ENCODE measurements around the gene SLC15A1. TPM values are rescaled to one million over a fixed set of nuclear protein-coding genes. Genes with fewer than 3 reads are reported as not detected.

Gene SLC15A1
- total RNA-seq, 1 donor from 2014 or later, result not detected

- TF ChIP-seq CTCF (IDR thresholded peaks at IDR 0.05), result no peak
- DNase-seq, result no peak
- Histone ChIP-seq H3K27ac (no peak overlapping the region), H3K27me3 (no peaks in the 10 kb centered on the region), H3K9me3 (no peaks in the 10 kb centered on the region), H3K4me3 (no peak overlapping the region), H3K4me1 (no peaks in the 10 kb centered on the region), H3K36me3 (no peaks in the 10 kb centered on the region)
- no peak for ATAC-seq
- intact Hi-C loops (cut with DNase I), result no loop called here
Observed at GRCh38 chr13:98719527-98720250, 32.8 kb downstream of the SLC15A1 start.

- intact Hi-C loops (cut with DNase I), result no loop called here
Observed at GRCh38 chr13:98717891-98718290, 34.6 kb downstream of the SLC15A1 start.

GRCh38 chr13:98717256-98717655 is 35.2 kb downstream of the SLC15A1 start:
- intact Hi-C loops (cut with DNase I), result no loop called here
- DNase-seq (no peak), ATAC-seq (no peak)
- no peak for TF ChIP-seq CTCF (IDR thresholded peaks at IDR 0.05)
- H3K9me3 ChIP-seq, result no peaks in the 10 kb centered on the region
- no peaks in the 10 kb centered on the region for H3K27me3 ChIP-seq
- no peaks in the 10 kb centered on the region for H3K4me1 ChIP-seq
- no peak overlapping the region for H3K4me3 ChIP-seq
- no peaks in the 10 kb centered on the region for H3K36me3 ChIP-seq
- H3K27ac ChIP-seq, result no peak overlapping the region

More at GRCh38 chr13:98717891-98718290, 34.6 kb downstream of the SLC15A1 start:
- Histone ChIP-seq H3K4me1 (no peaks in the 10 kb centered on the region), H3K27me3 (no peaks in the 10 kb centered on the region), H3K27ac (no peak overlapping the region), H3K36me3 (no peaks in the 10 kb centered on the region), H3K9me3 (no peaks in the 10 kb centered on the region), H3K4me3 (no peak overlapping the region)
- DNase-seq (no peak), ATAC-seq (no peak)
- TF ChIP-seq CTCF (IDR thresholded peaks at IDR 0.05), result no peak

- H3K4me1 ChIP-seq, result no peaks in the 10 kb centered on the region
- H3K4me3 ChIP-seq, result no peak overlapping the region
- no peaks in the 10 kb centered on the region for H3K36me3 ChIP-seq
- H3K9me3 ChIP-seq, result no peaks in the 10 kb centered on the region
- TF ChIP-seq CTCF (IDR thresholded peaks at IDR 0.05), result no peak
- no peaks in the 10 kb centered on the region for H3K27me3 ChIP-seq
- H3K27ac ChIP-seq, result no peak overlapping the region
- intact Hi-C loops (cut with DNase I), result no loop called here
- ATAC-seq (no peak), DNase-seq (no peak)
Observed at GRCh38 chr13:98710521-98710920, 42.0 kb downstream of the SLC15A1 start.

- H3K9me3 ChIP-seq, result no peaks in the 10 kb centered on the region
- H3K4me3 ChIP-seq, result no peak overlapping the region
- DNase-seq, result no peak
- H3K36me3 ChIP-seq, result no peaks in the 10 kb centered on the region
- TF ChIP-seq CTCF (IDR thresholded peaks at IDR 0.05), result no peak
- H3K27me3 ChIP-seq, result no peaks in the 10 kb centered on the region
- no peaks in the 10 kb centered on the region for H3K4me1 ChIP-seq
- ATAC-seq, result no peak
- intact Hi-C loops (cut with DNase I), result no loop called here
- no peak overlapping the region for H3K27ac ChIP-seq
Observed at GRCh38 chr13:98707281-98707999, 45.0 kb downstream of the SLC15A1 start.

Measured in upper lobe of right lung (tissue), 1 donor.